Measurements from ENCODE around the gene FLII.
"Not testable (repeated sequence)": the region's sequence is repeated elsewhere in the genome, so short reads cannot be mapped to it uniquely, and the experiment has no call there.

GRCh38 chr17:18298061-18298460, 39.5 kb upstream of the FLII start:
- TF ChIP-seq, protein P1, sequence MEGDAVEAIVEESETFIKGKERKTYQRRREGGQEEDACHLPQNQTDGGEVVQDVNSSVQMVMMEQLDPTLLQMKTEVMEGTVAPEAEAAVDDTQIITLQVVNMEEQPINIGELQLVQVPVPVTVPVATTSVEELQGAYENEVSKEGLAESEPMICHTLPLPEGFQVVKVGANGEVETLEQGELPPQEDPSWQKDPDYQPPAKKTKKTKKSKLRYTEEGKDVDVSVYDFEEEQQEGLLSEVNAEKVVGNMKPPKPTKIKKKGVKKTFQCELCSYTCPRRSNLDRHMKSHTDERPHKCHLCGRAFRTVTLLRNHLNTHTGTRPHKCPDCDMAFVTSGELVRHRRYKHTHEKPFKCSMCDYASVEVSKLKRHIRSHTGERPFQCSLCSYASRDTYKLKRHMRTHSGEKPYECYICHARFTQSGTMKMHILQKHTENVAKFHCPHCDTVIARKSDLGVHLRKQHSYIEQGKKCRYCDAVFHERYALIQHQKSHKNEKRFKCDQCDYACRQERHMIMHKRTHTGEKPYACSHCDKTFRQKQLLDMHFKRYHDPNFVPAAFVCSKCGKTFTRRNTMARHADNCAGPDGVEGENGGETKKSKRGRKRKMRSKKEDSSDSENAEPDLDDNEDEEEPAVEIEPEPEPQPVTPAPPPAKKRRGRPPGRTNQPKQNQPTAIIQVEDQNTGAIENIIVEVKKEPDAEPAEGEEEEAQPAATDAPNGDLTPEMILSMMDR (IDR thresholded peaks at IDR 0.05): not testable (repeated sequence)
- not testable (repeated sequence) for TF ChIP-seq POLR2A (IDR thresholded peaks at IDR 0.05)

Measured in prostate gland (tissue), 2 donors.